ENCODE results near the gene DCAKD. TPM values are rescaled to one million over a fixed set of nuclear protein-coding genes. Genes with fewer than 3 reads are reported as not detected.

Gene DCAKD
- total RNA-seq, 1 experiment from 2014 or later = 48.3 TPM

- Histone ChIP-seq H3K4ac (ENCODE audit: low read depth, low read length) (no peak overlapping the region), H3K23me2 (ENCODE audit: insufficient read length, low read depth, low read length, poor library complexity, severe bottlenecking) (peaks cover 14% of the 10 kb centered on the region), H4K8ac (replicated peaks; ENCODE audit: insufficient read length, low read depth, low read length) (no peak overlapping the region), H3K56ac (ENCODE audit: insufficient read length, low read depth, low read length) (no peak overlapping the region), H3K79me1 (ENCODE audit: insufficient read depth, low read depth, low read length, poor library complexity, severe bottlenecking) (no peaks in the 10 kb centered on the region), H3K27me3 (ENCODE audit: insufficient read depth, low read length) (peaks cover 24% of the 10 kb centered on the region; the same call in 1 of the 2 replicates), H2BK5ac (ENCODE audit: insufficient read length, low read length) (no peak overlapping the region), H3K27ac (ENCODE audit: insufficient read length, low read depth, low read length) (no peak overlapping the region), H2BK20ac (ENCODE audit: low read depth, low read length, poor library complexity, severe bottlenecking) (no peak overlapping the region), H3K9ac (ENCODE audit: extremely low read depth, insufficient read length, low read length) (no peak overlapping the region), H4K91ac (ENCODE audit: insufficient read length, low read depth, low read length) (no peak overlapping the region), H3T11ph (ENCODE audit: low read length) (no peak overlapping the region), H3K4me2 (ENCODE audit: insufficient read depth, insufficient read length, low read length) (no peak overlapping the region), H3K79me2 (ENCODE audit: insufficient read depth, low read length) (no peaks in the 10 kb centered on the region), H4K5ac (ENCODE audit: insufficient read length, low read depth, low read length) (no peak overlapping the region), H2AK5ac (ENCODE audit: insufficient read length, low read length) (no peak overlapping the region), H2BK12ac (ENCODE audit: insufficient read length, low read depth, low read length) (no peak overlapping the region), H2BK15ac (ENCODE audit: low read depth, low read length) (no peak overlapping the region), H3K18ac (ENCODE audit: insufficient read length, low read depth, low read length) (no peak overlapping the region), H3K4me1 (ENCODE audit: insufficient read depth, low read length) (no peaks in the 10 kb centered on the region; the same call in 1 of the 2 replicates), H3K23ac (ENCODE audit: insufficient read length, low read depth, low read length) (no peak overlapping the region), H4K20me1 (ENCODE audit: control insufficient read depth, insufficient read depth, insufficient read length) (peaks cover 2% of the 10 kb centered on the region), H2AFZ (ENCODE audit: low read length) (no peak overlapping the region), H2BK120ac (ENCODE audit: low read depth, low read length, poor library complexity, severe bottlenecking) (no peak overlapping the region), H3K9me3 (ENCODE audit: control insufficient read depth, low read depth, low read length) (no peaks in the 10 kb centered on the region), H3K14ac (ENCODE audit: insufficient read depth, low read length) (no peak overlapping the region)
- WGBS (ENCODE audit: extremely low coverage, insufficient read length, low lambda C conversion rate) = no CpG with 5 or more reads among the region's 8 CpGs
- no peak overlapping the region for H3K4me3 Mint-ChIP-seq
- H3K27ac Mint-ChIP-seq = no peak overlapping the region
- H3K4me1 Mint-ChIP-seq = peaks cover 25 to 33% of the 10 kb centered on the region in 2 experiments
- H3K27me3 Mint-ChIP-seq (ENCODE audit: low read depth) = peaks cover 42% of the 10 kb centered on the region
- peaks cover 2 to 21% (median 15%) of the 10 kb centered on the region in 3 experiments; a peak in 6 of 7 replicates for H3K36me3 Mint-ChIP-seq (ENCODE audit: insufficient read depth in 1 of 3, low read depth in 3 of 3)
- DNase-seq = no peak
- TF ChIP-seq, protein P1, sequence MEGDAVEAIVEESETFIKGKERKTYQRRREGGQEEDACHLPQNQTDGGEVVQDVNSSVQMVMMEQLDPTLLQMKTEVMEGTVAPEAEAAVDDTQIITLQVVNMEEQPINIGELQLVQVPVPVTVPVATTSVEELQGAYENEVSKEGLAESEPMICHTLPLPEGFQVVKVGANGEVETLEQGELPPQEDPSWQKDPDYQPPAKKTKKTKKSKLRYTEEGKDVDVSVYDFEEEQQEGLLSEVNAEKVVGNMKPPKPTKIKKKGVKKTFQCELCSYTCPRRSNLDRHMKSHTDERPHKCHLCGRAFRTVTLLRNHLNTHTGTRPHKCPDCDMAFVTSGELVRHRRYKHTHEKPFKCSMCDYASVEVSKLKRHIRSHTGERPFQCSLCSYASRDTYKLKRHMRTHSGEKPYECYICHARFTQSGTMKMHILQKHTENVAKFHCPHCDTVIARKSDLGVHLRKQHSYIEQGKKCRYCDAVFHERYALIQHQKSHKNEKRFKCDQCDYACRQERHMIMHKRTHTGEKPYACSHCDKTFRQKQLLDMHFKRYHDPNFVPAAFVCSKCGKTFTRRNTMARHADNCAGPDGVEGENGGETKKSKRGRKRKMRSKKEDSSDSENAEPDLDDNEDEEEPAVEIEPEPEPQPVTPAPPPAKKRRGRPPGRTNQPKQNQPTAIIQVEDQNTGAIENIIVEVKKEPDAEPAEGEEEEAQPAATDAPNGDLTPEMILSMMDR (conservative IDR thresholded peaks at IDR 0.05) = peak; percentile 7; the same call in 1 of the 3 replicates
- no peaks in the 10 kb centered on the region; a peak in 2 of 5 replicates for H3K9me3 Mint-ChIP-seq
Measured at GRCh38 chr17:45022288-45022648, 29.2 kb downstream of the DCAKD start.

All from H9 (cell line).